Effector memory CD4-positive, alpha-beta T cell (primary cell): ENCODE results near the gene ATP2B3.

Source experiments
- DNase-seq, 3 donors: peaks; one replicate each; pipeline ENCODE4 v3.0.0-alpha.2; 2020
- H3K27ac ChIP-seq: 2 replicates; pipeline ENCODE4 v1.7.0; 2013; ENCODE audit warnings: mild to moderate bottlenecking, low read length, moderate library complexity; ENCODE audit not compliant: insufficient read depth, poor library complexity, severe bottlenecking
- H3K27me3 ChIP-seq: replicated peaks from 2 replicates; pipeline ENCODE4 v1.7.0; 2013; ENCODE audit warnings: mild to moderate bottlenecking, low read length; ENCODE audit not compliant: insufficient read depth, control insufficient read depth, poor library complexity, severe bottlenecking
- H3K36me3 ChIP-seq: 2 replicates; pipeline ENCODE4 v1.7.0; 2013; ENCODE audit warnings: mild to moderate bottlenecking, low read length, moderate library complexity; ENCODE audit not compliant: control insufficient read depth, insufficient read depth
- H3K4me1 ChIP-seq: 2 replicates; pipeline ENCODE4 v1.7.0; 2013; ENCODE audit warnings: low read length, mild to moderate bottlenecking; ENCODE audit not compliant: control insufficient read depth, insufficient read depth, poor library complexity, severe bottlenecking
- H3K4me3 ChIP-seq: 2 replicates; pipeline ENCODE4 v1.7.0; 2013; ENCODE audit warnings: low read length, low read depth, mild to moderate bottlenecking; ENCODE audit not compliant: insufficient read depth, poor library complexity, severe bottlenecking
- H3K9me3 ChIP-seq: 2 replicates; pipeline ENCODE4 v1.7.0; 2013; ENCODE audit warnings: mild to moderate bottlenecking, low read length, moderate library complexity; ENCODE audit not compliant: control insufficient read depth

The ATP2B3 gene

DNA sequence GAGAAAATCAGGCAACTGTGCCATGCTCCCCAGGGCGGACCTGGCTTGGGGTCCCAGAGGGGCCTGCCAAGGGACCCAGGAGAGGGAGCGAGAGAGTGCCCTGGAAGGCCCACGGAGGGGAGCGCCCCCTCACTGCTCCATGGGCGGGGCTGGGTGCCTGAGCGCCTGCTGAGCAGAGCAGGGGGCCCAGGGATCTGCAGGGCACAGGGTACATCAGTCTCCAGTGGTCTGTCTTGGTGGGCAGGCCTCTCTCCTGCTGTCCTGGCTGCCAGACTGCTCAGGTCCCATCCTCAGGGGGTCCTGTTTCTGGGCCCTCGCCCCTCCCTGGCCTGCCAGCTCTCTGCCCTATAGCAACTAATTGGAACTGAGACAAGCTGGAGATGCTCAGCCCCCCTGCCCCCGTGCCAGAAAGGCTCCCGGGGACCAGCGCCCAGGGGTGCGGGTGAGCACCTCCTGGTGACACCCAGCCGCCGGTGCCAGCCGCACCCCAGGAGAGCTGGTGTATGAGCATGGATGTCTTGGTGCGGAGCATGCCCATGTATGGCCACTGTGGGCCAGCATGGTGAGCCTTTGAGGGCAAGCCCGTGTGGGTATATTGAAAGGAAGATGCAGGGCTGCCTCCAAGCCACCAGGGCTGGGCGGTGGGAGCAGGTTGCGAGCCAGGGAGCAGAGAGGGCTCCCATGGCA is 21.4 kb upstream of the ATP2B3 start:
- no peaks in the 10 kb centered on the region for H3K9me3 ChIP-seq
- DNase-seq: no peak
- no peaks in the 10 kb centered on the region for H3K4me1 ChIP-seq
- no peak overlapping the region for H3K4me3 ChIP-seq
- H3K36me3 ChIP-seq: no peaks in the 10 kb centered on the region
- H3K27me3 ChIP-seq: no peaks in the 10 kb centered on the region
- H3K27ac ChIP-seq: no peak overlapping the region

GRCh38 chrX:153496590-153496959 is 20.9 kb upstream of the ATP2B3 start:
- Histone ChIP-seq H3K36me3 (no peaks in the 10 kb centered on the region), H3K27me3 (no peaks in the 10 kb centered on the region), H3K4me1 (no peaks in the 10 kb centered on the region), H3K27ac (no peak overlapping the region), H3K9me3 (no peaks in the 10 kb centered on the region), H3K4me3 (no peak overlapping the region)
- no peak for DNase-seq

- no peak overlapping the region for H3K4me3 ChIP-seq
- no peaks in the 10 kb centered on the region for H3K9me3 ChIP-seq
These were observed 19.0 kb upstream of the ATP2B3 start for GRCh38 chrX:153498453-153498852.

DNA sequence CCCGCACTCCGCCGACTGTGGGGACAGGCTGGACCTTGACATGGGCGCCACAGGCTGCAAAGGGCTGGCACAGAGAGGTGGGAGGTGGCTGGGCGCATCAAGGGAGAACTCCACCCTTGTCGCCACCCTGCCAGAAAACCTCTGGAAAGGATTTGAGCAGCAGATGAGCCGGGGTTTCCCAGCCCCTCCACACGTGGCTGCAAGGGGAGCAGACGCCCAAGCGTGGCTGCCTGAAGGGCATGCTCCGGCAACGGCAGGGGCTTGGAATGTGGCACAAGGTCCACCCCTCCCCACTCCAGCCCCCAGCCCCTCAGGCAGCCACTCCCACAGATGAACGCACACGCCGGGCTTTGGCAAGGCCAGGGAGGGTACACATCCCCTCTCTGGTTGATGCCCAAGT is 18.1 kb upstream of the ATP2B3 start:
- H3K4me3 ChIP-seq: no peak overlapping the region
- H3K4me1 ChIP-seq: no peaks in the 10 kb centered on the region

More at GRCh38 chrX:153498453-153498852, 19.0 kb upstream of the ATP2B3 start:
- DNase-seq: no peak
- H3K27me3 ChIP-seq: no peaks in the 10 kb centered on the region
- no peaks in the 10 kb centered on the region for H3K36me3 ChIP-seq
- no peak overlapping the region for H3K27ac ChIP-seq
- H3K4me1 ChIP-seq: no peaks in the 10 kb centered on the region

GRCh38 chrX:153499876-153500275 is 17.6 kb upstream of the ATP2B3 start:
- Histone ChIP-seq H3K27me3 (no peaks in the 10 kb centered on the region), H3K4me3 (no peak overlapping the region), H3K36me3 (no peaks in the 10 kb centered on the region), H3K9me3 (no peaks in the 10 kb centered on the region), H3K27ac (no peak overlapping the region), H3K4me1 (no peaks in the 10 kb centered on the region)
- no peak for DNase-seq

More for the DNA sequence above, 18.1 kb upstream of the ATP2B3 start:
- Histone ChIP-seq H3K36me3 (no peaks in the 10 kb centered on the region), H3K9me3 (no peaks in the 10 kb centered on the region), H3K27ac (no peak overlapping the region), H3K27me3 (no peaks in the 10 kb centered on the region)
- no peak for DNase-seq

- Histone ChIP-seq H3K4me3 (no peak overlapping the region), H3K27me3 (no peaks in the 10 kb centered on the region), H3K36me3 (no peaks in the 10 kb centered on the region), H3K4me1 (no peaks in the 10 kb centered on the region), H3K27ac (no peak overlapping the region), H3K9me3 (no peaks in the 10 kb centered on the region)
- no peak for DNase-seq
These were observed 16.7 kb upstream of the ATP2B3 start for GRCh38 chrX:153500676-153501280.

- H3K36me3 ChIP-seq: no peaks in the 10 kb centered on the region
- no peaks in the 10 kb centered on the region for H3K4me1 ChIP-seq
- no peaks in the 10 kb centered on the region for H3K9me3 ChIP-seq
- H3K27me3 ChIP-seq: no peaks in the 10 kb centered on the region
- no peak overlapping the region for H3K4me3 ChIP-seq
- DNase-seq: no peak
- no peak overlapping the region for H3K27ac ChIP-seq
These were observed 15.9 kb upstream of the ATP2B3 start for GRCh38 chrX:153501530-153501929.

DNA sequence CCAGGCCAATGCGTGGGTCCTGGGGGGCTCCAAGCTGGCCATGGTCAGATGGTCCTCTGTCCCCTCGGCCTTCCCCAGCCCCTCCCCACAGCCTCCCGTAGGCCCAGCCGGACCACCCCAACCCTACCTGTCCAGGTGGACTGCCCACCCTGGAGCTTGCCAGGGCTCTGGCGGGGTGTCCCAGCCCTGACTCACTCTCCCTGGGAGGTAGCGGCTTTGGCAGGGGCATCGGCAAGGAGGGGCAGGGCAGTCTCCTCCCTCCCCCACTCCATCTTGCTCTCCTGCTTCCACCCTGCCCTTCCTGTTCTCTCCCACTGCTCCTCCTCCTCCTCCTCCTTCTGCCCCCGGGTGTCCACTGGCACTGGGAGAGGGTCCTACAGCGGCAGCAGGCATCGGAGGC is 15.3 kb upstream of the ATP2B3 start:
- no peaks in the 10 kb centered on the region for H3K9me3 ChIP-seq

GRCh38 chrX:153502796-153503195 is 14.6 kb upstream of the ATP2B3 start:
- no peak overlapping the region for H3K4me3 ChIP-seq
- H3K36me3 ChIP-seq: no peaks in the 10 kb centered on the region
- no peaks in the 10 kb centered on the region for H3K9me3 ChIP-seq
- H3K4me1 ChIP-seq: no peaks in the 10 kb centered on the region
- no peak for DNase-seq
- no peaks in the 10 kb centered on the region for H3K27me3 ChIP-seq
- H3K27ac ChIP-seq: no peak overlapping the region

More for the DNA sequence above, 15.3 kb upstream of the ATP2B3 start:
- Histone ChIP-seq H3K36me3 (no peaks in the 10 kb centered on the region), H3K27ac (no peak overlapping the region), H3K4me3 (no peak overlapping the region), H3K27me3 (no peaks in the 10 kb centered on the region), H3K4me1 (no peaks in the 10 kb centered on the region)
- no peak for DNase-seq

DNA sequence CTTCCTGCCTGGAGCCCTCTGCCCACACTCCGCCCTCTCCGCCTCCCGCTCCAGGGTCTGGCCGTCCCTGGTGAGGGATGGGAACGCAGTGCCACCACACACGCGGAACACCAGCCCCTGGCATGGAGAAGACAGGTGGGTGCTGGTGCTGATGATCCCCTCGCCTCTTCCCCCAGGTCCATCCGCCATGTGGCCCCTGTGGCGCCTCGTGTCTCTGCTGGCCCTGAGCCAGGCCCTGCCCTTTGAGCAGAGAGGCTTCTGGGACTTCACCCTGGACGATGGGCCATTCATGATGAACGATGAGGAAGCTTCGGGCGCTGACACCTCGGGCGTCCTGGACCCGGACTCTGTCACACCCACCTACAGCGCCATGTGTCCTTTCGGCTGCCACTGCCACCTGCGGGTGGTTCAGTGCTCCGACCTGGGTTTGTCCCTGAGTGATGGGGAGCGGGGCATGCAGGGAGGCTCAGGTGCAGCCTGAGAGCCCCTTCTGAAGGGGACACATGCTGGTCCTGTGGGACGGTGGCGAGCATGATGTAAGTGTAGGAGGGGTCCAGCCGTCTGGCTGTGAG is 12.9 kb upstream of the ATP2B3 start:
- no peaks in the 10 kb centered on the region for H3K9me3 ChIP-seq
- H3K4me1 ChIP-seq: no peaks in the 10 kb centered on the region
- no peak for DNase-seq
- H3K4me3 ChIP-seq: no peak overlapping the region
- no peak overlapping the region for H3K27ac ChIP-seq
- no peaks in the 10 kb centered on the region for H3K27me3 ChIP-seq
- H3K36me3 ChIP-seq: no peaks in the 10 kb centered on the region
